Lower leg skin (tissue), 3 donors: ENCODE measurements around the gene KRT14.

Experiments used
- CTCF ChIP-seq, 3 donors: fragments of 450-650 bp; IDR thresholded peaks; one replicate each; pipeline ENCODE4 v1.5.1; 2016; ENCODE audit warnings: antibody characterized with exemption in 3 of 3, mild to moderate bottlenecking in 3 of 3, moderate library complexity in 2 of 3
- POLR2A ChIP-seq, 2 donors: fragments of 450-650 bp; IDR thresholded peaks; one replicate each; pipeline ENCODE4 v1.6.1; 2016 to 2017; ENCODE audit warnings: antibody characterized with exemption in 2 of 2, mild to moderate bottlenecking in 1 of 2, moderate library complexity in 1 of 2

GRCh38 chr17:41542357-41542756 is 44.3 kb downstream of the KRT14 start:
- no peak for TF ChIP-seq CTCF (IDR thresholded peaks at IDR 0.05)
- TF ChIP-seq POLR2A (IDR thresholded peaks at IDR 0.05) = no peak
